KOPT-K1 (cell line): Measurements from ENCODE around the gene TAF12.
"Not testable (repeated sequence)": the region's sequence is repeated elsewhere in the genome, so short reads cannot be mapped to it uniquely, and the experiment has no call there.

ENCODE experiments used
- H3K27ac ChIP-seq: fragments of 200-600 bp; sonication (generic); 2 replicates; pipeline ENCODE4 v1.5.1; 2016; ENCODE audit warnings: antibody characterized with exemption, mild to moderate bottlenecking, low read depth, low read length; ENCODE audit not compliant: poor library complexity, severe bottlenecking
- H3K36me3 ChIP-seq: fragments of 200-600 bp; sonication (generic); 2 replicates; pipeline ENCODE4 v1.5.1; 2017; ENCODE audit warnings: antibody characterized with exemption, mild to moderate bottlenecking, low read length, moderate library complexity; ENCODE audit not compliant: insufficient read depth
- H3K9me3 ChIP-seq: fragments of 200-600 bp; sonication (generic); 2 replicates; pipeline ENCODE4 v1.5.1; 2017; ENCODE audit warnings: antibody characterized with exemption, low read length, mild to moderate bottlenecking; ENCODE audit not compliant: insufficient read depth, poor library complexity, severe bottlenecking

Gene TAF12

DNA sequence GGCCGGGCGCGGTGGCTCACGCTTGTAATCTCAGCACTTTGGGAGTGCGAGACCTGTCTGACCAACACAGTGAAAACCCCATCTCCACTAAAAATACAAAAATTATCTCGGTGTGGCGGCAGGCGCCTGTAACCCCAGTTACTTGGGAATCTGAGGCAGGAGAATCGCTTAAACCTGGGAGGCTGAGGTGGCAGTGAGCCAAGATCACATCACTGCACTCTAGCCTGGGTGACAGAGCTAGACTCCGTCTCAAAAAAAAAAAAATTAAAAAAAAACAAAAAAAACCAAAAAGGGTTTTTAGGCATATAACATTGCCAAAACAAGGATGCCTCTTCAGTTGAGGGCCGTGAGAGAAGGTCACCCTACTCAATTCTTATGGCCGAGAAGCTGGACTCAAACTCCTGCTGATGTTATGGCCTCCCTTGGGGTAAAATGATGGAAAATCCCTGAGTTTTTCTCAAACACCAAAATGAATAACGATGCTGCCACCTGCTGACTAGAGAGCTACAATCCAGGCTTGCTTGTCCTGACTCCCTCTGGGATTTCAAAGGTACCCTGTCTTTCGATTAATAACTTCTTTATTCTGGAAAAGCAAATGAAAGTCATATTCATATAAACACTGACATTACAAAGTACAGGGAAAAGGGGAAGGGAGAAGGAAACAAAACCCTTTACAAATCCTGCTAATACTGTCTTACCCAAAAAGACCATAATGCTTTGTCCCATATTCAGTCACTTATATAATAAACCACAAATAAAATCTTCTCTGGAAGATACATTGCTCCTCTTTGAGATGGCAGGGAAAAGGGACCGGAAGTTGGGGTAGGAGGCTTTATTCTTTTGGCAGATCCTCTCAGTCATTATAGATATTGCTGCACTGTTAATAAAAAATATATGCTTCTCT is 40.1 kb downstream of the TAF12 start:
- Histone ChIP-seq H3K9me3 (no peaks in the 10 kb centered on the region), H3K27ac (no peak overlapping the region), H3K36me3 (peaks cover 63% of the 10 kb centered on the region)

DNA sequence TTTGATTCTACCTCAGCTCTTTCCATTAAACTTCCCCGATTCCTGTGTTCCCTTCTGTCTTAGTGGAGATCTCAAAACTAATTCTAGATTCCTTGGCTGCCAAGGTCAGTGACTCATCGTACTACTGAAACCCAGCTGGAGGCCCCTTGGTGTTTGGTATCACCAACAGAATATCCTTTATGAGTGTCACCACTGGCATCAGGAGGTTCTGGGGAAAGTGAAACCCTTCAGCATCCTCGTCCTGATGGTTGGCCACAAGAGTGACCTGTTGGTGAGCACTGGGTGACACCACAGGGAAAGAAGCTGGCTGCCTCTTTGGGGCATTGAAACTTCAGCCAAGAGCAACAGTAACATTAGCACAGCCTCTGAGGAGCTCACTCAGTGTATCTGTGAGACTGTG is 41.2 kb downstream of the TAF12 start:
- Histone ChIP-seq H3K27ac (no peak overlapping the region), H3K36me3 (peaks cover 52% of the 10 kb centered on the region), H3K9me3 (no peaks in the 10 kb centered on the region)

DNA sequence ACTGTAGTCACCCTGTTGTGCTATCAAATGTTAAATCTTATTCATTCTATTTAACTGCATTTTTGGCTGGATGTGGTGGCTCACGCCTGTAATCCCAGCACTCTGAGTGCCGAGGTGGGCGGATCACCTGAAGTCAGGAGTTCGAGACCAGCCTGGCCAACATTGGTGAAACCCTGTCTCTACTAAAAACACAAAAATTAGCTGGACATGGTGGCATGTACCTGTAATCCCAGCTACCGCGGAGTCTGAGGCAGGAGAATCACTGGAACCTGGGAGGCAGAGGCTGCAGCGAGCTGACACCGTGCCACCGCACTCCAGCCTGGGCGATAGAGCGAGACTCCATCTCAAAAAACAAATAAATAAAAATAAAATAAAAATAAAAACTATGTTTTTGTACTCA is 46.6 kb downstream of the TAF12 start:
- not testable (repeated sequence) for H3K36me3 ChIP-seq, H3K9me3 ChIP-seq, H3K27ac ChIP-seq

DNA sequence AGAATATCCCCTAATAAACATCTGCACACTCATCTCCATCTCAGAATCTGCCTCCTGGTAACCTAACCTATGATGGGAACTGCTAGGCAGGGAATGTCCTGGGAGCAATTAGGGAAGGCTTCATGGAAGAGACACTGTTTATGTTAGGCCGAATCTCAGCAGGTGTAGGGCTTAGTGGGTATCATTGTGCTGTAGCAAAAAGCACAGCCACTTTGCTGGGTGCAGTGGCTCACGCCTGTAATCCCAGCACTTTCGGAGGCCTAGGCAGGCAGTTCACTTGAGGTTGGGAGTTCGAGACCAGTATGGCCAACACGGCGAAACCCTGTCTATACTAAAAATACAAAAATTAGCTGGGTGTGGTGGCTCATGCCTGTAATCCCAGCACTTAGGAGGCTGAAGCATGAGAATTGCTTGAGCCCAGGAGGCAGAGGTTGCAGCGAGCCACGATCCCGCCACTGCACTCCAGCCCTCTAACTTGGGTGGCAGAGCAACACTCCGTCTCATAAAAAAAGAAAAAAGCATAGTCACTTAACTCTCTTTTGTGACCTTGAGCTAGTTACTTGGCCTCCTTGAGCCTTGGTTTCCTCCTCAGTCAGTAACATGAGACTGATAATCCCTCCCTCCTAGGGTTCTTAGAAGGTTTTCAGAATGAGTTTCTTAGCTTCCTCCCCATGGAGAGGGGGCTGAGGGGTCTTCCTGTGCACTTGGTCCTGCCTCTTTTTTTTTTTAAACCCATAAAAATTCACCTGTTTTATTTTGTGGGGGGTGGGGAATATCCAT is 47.3 kb downstream of the TAF12 start:
- Histone ChIP-seq H3K36me3 (no peaks in the 10 kb centered on the region; the same call in 1 of the 2 replicates), H3K27ac (no peak overlapping the region), H3K9me3 (no peaks in the 10 kb centered on the region)

DNA sequence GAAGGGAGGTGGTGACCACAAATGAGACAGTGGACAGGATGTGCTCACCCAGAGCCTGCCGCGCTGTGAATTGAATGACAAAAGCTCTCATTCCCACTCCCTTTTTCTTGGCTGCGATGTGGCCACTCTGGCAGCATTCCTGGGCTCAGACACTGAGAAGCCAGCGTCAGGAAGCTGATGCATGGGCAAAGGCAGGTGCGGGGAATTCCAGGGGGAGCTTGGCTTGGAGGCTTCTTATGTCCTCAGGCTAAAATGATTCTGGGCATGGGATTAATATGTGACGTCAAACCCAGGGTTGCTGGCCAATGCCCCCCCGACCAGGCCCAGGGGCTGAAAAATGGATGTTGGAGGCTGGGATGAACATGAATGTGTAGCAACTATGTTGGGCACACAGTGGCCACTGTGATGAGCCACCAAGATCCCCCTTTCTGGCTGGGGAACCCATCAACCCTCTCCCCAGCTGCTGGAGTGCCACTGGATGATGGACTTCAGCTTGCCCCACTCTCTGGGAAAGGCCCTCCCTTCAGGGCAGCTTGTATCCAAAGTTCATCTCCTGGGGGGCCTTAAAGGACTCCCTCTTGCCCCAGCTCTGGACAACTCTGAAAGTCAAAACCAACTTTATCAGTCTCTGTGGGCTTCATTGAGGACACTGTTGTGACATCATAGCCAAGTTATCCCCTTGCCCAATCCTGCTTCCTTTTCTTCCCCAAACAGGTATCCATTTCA is 48.0 kb downstream of the TAF12 start:
- not testable (repeated sequence) for H3K27ac ChIP-seq, H3K9me3 ChIP-seq, H3K36me3 ChIP-seq

DNA sequence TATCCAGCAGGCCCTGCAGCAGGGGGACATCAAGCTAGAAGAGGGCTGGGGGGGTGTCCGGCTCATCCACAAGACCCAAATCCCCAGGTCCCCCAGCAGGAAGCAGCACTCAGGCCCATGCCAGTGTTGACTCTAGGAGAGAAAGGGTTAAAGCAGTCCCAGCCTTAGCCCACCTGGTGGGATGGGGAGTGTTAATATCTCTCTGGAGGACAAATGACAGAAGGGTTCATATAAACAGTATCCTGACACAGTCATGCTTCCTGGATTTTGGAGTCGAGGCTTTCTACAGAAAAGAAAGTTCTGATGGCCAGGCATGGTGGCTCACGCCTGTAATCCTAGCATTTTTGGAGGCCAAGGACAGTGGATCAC is 48.9 kb downstream of the TAF12 start:
- H3K9me3 ChIP-seq, H3K27ac ChIP-seq, H3K36me3 ChIP-seq: not testable (repeated sequence)

DNA sequence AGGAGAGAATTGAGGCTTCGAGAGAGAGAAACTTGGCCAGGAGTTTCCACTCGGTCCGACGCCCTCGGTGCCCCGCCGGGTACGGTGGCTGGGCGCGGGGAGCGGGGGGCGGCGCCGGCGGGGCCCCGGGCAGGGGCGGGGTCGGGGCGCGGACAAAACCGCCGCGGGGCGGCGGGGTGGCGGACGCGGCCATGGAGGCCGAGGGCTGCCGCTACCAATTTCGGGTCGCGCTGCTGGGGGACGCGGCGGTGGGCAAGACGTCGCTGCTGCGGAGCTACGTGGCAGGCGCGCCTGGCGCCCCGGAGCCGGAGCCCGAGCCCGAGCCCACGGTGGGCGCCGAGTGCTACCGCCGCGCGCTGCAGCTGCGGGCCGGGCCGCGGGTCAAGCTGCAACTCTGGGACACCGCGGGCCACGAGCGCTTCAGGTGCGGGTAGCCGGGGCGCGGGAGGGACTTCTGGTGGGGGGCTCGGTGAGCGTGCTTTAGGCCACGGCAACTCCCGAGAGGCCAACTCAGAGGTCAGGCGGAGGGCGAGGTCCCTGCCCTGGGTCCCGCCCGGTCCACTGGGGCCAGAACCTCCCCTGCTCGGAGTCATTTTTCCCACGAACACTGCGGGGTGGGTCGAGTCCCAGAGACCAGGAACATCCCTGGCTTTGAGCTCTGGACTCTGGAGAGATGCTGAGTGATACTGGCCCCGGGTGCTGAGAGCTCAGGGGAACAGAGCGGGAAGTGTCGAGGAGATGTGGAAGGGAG is 50.4 kb downstream of the TAF12 start:
- H3K27ac ChIP-seq: no peak overlapping the region
- H3K36me3 ChIP-seq: no peaks in the 10 kb centered on the region; the same call in 1 of the 2 replicates
- H3K9me3 ChIP-seq: no peaks in the 10 kb centered on the region

DNA sequence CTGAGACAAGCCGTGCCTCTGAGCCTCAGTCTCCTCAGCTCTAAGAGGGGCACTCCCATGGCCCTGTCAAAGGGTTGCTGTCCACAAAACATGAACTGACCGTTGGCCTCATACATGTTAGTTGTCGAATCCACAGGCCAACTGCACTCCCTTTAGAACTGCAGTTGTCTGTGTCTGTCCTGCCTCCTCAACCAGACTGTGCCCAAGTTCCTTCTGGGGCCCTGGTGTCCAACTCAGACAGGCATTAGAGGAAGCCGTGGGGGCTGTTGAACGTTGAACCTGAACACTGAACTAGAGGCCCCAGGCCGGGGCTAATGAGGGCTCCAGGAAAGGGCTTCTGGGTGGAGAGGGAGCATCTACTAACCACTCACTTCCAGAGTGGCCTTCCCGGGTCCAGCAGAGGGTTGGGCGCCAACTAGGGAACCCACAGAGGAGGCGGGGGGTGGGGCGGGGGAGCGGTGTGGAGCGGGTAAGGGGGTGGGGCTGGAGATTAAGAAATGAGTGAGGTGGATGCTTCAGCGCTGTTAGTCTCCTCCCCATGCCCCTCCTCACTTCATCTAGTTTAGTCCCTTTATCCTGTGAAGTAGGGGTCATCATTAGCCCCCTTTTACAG is 51.1 kb downstream of the TAF12 start, which contains the start of gene RAB42:
RAB42 (plus strand) TSS at position 558 of the 613 bp plus-strand sequence. CDS start 247 bp downstream, outside the sequence.
- H3K9me3 ChIP-seq: no peaks in the 10 kb centered on the region
- H3K27ac ChIP-seq: no peak within 1 kb of the TSS
- no peaks in the 10 kb centered on the region; the same call in 1 of the 2 replicates for H3K36me3 ChIP-seq

DNA sequence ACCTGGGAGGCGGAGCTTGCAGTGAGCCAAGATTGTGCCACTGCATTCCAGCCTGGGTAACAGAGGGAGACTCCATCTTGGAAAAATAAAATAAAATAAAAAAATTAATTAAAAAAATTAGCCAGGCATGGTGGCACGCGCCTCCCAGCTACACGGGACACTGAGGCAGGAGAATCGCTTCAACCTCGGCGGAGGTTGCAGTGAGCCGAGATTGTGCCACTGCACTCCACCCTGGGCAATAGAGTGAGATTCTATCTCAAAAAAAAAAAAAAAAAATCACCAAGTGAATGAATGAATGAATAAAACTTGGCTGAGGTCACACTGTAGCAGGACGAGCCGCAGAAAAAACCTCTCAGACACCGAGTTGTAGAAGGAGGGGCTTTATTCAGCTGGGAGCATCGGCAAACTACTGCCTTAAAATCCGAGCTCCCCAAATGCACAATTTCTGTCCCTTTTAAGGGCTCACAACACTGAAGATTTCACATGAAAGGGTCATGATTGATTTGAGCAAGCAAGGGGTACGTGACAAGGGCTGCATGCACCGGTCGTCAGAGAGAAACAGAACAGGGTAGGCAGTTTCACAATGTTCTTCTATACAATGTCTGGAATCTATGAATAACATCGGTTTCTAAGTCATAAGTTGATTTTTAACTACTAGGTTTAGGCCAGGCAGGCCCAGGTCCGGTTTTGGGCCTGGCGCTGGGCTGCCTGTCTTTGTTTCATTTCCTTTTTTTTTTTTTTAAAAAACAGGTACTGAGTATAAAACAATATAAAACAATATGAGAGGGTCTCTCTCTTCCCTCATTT is 56.1 kb downstream of the TAF12 start:
- H3K9me3 ChIP-seq, H3K27ac ChIP-seq, H3K36me3 ChIP-seq: not testable (repeated sequence)

DNA sequence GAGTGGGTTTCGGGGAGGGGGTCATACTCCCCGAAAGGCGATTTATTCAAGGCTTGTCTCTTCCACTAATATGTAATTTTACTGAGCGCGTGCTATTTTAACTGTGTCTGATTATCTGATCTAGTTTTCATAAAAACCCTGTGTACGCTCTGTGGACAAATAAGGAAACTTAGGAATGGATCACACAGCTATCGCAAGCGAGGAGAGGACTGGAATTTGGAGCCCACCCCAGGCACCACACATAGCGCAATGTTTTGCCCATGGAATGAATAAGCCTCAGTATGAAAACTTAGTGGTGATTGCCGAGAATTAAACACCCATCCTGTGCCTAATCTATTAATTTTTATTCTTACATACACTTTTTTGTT is 60.6 kb downstream of the TAF12 start:
- H3K27ac ChIP-seq: peak overlapping the region; percentile 80
- H3K36me3 ChIP-seq: peaks cover 39% of the 10 kb centered on the region
- no peaks in the 10 kb centered on the region for H3K9me3 ChIP-seq

DNA sequence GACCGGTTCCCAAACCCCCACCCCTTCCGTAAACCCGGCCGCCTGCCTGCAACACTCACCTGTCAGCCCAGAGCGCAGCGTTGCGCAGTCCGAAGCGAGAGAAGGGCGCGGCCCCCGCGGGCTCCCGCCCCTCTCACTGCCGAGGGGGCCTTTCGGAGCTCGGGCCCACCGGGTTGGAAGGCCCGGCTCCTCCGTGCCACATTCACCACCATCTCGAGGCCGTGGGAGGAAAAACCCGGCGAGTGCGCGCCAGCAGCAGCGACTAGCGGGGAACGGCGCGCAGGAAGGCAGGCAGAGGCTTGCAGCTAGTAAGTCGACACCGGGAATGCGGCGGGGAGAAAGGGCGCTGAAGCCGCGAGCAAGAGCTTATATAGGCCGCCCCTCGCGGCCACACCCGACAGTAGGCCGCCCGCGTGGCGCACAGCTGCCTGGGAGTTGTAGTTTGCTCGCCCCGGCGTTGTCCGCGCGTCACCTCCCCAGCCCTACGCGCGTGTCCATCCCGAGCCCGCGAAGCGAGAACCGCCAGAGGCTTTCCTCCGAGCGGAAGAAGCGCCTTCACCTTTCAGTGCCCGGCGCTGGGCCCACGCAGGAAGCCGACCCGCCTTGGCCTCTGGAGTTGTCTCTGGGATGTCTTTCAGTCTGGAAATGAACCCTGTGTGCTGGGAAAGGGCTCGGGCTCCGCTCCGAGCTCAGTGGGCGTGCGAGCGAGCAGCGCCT is 61.2 kb downstream of the TAF12 start:
- Histone ChIP-seq H3K27ac (peak overlapping the region; percentile 80), H3K9me3 (no peaks in the 10 kb centered on the region), H3K36me3 (peaks cover 44% of the 10 kb centered on the region)

DNA sequence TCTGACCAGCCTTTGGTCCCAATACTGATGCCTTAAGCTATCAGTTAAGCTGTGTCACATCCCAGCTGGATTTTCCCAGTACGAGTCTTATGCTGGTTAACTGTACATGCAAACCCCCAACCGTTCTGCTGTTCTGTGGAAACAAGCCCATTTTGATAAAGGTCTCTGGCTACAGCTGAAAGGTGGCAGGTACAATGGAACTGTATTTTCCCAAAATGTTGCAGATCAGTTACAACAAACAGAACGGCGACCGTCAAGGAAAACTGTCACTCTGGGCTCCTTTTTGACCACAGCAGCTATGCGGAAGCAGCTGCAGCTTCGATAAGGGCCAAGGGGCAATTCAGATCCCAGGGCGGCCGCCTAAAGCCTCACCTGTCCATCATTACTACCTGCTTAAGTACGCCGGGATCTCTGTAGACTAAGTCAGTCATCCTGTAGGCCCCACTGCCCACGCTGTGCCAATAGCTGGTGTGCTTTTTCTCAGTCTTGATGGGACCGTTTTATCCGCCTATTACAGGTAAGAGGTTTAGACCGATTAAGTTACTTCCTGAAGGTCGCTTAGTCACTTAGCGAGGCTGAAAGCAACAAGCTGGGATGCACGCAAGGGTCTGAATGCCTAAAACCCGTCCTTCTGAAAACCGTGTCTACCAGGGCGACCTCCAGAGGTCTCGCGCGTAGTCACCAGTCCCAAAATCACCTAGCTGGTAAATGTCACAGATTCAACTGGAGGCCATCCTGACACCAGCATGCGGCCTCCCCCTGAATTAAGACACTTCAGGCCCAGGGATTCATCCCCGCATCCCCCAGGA is 61.9 kb downstream of the TAF12 start:
- H3K27ac ChIP-seq: peak overlapping the region; percentile 80
- H3K9me3 ChIP-seq: no peaks in the 10 kb centered on the region
- peaks cover 46% of the 10 kb centered on the region for H3K36me3 ChIP-seq
